Measurements from ENCODE around the gene RET.

Gene RET

GRCh38 chr10:43120929-43121314 is 44.1 kb downstream of the RET start:
- DNase-seq (ENCODE audit: low spot score): no peak

- DNase-seq (ENCODE audit: low spot score): no peak
Measured at GRCh38 chr10:43121444-43121843, 44.6 kb downstream of the RET start.

- no peak for DNase-seq (ENCODE audit: low spot score)
Measured at GRCh38 chr10:43122096-43122495, 45.2 kb downstream of the RET start.

- DNase-seq (ENCODE audit: low spot score): no peak
Measured at GRCh38 chr10:43122826-43123225, 46.0 kb downstream of the RET start.

DNA sequence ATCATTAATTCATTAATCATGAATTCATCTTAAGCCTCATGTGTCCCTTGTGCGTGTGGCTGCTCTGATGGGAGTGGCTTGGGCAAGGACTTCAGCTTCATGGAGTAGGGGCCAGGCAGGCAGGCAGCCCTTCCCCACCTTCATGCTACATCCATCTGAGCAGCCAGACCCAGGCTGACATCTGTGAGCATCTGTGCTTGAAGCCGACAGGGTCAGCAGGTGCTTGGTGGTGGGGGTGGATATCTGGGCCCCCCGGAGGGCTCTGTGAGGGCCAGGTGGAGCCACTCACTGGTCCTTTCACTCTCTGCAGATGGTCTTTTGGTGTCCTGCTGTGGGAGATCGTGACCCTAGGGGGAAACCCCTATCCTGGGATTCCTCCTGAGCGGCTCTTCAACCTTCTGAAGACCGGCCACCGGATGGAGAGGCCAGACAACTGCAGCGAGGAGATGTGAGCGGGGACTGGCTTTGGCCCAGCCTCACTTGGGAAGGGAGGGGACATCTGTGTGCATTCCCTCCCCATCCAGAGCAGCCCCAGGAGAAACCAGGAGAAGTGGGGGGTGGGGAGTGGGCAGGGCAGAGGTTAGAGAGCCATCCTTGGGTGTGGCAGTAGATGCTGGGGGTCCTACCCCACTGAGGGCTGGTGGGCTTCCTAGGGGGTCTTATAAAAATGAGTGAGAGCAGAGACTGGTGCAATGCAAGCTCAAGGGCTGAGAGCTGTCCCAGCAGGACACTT is 46.7 kb downstream of the RET start:
- DNase-seq (ENCODE audit: low spot score): no peak

- no peak for DNase-seq (ENCODE audit: low spot score)
Measured at GRCh38 chr10:43124094-43124521, 47.2 kb downstream of the RET start.

GRCh38 chr10:43124574-43125273 is 47.9 kb downstream of the RET start:
- DNase-seq (ENCODE audit: low spot score): no peak

- no peak for DNase-seq (ENCODE audit: low spot score)
Measured at GRCh38 chr10:43125274-43125845, 48.5 kb downstream of the RET start.

- no peak for DNase-seq (ENCODE audit: low spot score)
Measured at GRCh38 chr10:43125881-43126731, 49.2 kb downstream of the RET start.

- no peak for DNase-seq (ENCODE audit: low spot score)
Measured at GRCh38 chr10:43126759-43127424, 50.0 kb downstream of the RET start.

GRCh38 chr10:43127442-43127841 is 50.6 kb downstream of the RET start:
- DNase-seq (ENCODE audit: low spot score): no peak

GRCh38 chr10:43128331-43128730 is 51.5 kb downstream of the RET start:
- no peak for DNase-seq (ENCODE audit: low spot score)

DNA sequence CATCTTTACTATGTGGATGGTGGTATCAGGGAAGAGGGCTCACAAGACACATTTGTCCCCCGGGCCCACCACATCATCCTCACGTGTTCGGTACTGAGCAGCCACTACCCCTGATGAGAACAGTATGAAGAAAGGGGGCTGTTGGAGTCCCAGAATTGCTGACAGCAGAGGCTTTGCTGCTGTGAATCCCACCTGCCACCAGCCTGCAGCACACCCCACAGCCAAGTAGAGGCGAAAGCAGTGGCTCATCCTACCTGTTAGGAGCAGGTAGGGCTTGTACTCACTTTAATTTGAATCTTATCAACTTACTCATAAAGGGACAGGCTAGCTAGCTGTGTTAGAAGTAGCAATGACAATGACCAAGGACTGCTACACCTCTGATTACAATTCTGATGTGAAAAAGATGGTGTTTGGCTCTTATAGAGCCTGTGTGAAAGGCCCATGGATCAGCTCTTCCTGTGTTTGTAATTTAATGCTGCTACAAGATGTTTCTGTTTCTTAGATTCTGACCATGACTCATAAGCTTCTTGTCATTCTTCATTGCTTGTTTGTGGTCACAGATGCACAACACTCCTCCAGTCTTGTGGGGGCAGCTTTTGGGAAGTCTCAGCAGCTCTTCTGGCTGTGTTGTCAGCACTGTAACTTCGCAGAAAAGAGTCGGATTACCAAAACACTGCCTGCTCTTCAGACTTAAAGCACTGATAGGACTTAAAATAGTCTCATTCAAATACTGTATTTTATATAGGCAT is 52.3 kb downstream of the RET start:
- peak; percentile 37 for DNase-seq (ENCODE audit: low spot score)

- DNase-seq (ENCODE audit: low spot score): no peak
Measured at GRCh38 chr10:43130770-43131171, 53.9 kb downstream of the RET start.

DNA sequence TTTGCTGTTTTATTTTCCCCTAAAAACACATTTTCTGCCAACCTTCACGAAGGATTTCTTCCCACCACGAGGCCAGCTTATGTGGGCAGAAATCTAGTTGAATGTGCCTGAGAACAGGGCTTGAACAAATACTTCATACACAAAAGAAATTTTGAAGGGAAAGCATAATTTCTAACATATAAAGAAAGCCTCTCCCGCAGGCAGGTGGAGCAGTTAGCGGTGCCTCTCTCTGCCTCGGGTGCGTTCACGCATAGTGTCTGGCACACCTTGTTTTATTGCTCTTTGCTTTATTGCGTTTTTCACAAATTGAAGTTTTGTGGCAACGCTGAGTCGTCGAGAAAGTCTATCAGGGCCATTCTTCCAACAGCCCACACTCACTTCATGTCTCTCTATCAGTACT is 54.4 kb downstream of the RET start:
- DNase-seq (ENCODE audit: low spot score): no peak

DNA sequence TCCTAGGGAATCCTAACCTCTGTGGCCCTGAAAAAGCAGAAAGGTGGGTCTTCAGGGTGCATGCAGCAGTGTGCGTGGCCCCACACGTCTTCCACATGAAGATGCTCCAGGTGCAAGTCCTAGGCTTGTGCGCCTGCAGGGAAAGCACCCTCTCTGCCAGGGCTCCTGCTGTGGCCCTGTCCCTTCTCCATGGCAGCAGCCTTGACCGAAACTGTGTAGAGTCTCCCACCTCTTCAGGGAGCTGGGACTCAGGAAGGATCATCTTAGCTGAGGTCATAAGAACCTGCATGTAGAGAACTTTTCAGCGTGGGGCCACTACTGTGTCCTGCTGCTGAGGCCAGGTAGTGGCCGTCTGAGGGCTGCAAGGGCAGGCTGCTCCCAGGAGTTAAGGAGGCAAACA is 55.0 kb downstream of the RET start:
- no peak for DNase-seq (ENCODE audit: low spot score)

DNA sequence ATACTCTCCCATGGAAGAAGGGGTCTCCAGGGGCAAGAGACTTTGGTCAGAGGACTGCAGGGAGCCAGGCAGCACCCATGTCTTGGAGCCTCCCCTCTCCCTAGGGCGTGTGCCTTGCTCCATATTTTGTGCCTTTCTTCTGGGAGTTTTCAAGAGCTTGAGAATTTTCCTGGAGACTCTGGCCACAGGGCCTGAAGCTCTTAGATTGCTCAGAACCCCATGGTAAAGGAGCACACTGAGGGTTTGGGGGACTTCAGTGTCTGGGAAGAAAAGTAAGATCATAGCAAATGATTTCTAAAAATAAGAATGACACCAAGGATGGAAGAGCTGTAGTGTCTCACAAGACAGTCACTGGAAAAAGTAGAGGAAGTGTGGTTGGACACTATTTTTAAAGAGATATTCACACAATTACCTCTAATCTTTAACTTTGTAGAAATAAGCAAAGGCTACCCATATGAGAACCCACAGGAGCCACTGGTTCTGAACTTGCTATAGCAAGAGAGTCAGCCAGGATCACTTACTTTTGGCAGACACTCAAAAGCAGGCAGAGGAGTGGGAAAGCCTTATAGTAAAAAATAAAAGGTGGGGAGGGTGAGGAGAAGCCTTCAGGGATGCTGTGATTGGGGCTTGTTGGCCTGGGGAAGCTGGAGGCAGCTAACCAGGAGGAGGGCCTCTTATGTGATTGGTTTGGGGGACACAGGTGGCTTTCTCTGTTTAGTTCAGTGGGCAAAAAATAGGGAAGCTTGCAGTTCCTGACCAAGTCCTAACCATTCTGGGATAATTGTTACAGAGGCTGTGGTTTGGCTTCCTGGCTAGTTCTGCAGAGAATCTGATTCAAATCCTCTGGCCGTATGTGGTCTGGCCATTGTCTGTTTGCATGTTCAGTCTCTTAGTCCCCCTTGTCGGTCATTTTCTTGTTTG is 56.3 kb downstream of the RET start:
- no peak for DNase-seq (ENCODE audit: low spot score)

- no peak for DNase-seq (ENCODE audit: low spot score)
Measured at GRCh38 chr10:43134126-43134905, 57.4 kb downstream of the RET start.

GRCh38 chr10:43135064-43135463 is 58.2 kb downstream of the RET start:
- DNase-seq (ENCODE audit: low spot score): no peak
